Fibroblast of pulmonary artery (primary cell): ENCODE results near the gene SLC28A3.

ENCODE experiments used
- DNase-seq: peaks from one replicate; pipeline ENCODE4 v3.0.0-alpha.2; 2010; ENCODE audit warnings: low read depth
- H3K4me3 ChIP-seq: replicated peaks from 2 replicates; pipeline ENCODE4 v1.5.1; 2011; ENCODE audit warnings: low read depth, mild to moderate bottlenecking, control low read depth, low read length, moderate library complexity
- TF ChIP-seq, protein P1 (sequence below): IDR thresholded peaks from 2 replicates; pipeline ENCODE4 v1.5.1; 2011; ENCODE audit warnings: mild to moderate bottlenecking, control low read depth, low read length, inconsistent platforms; ENCODE audit errors: missing control alignments

Gene SLC28A3

DNA sequence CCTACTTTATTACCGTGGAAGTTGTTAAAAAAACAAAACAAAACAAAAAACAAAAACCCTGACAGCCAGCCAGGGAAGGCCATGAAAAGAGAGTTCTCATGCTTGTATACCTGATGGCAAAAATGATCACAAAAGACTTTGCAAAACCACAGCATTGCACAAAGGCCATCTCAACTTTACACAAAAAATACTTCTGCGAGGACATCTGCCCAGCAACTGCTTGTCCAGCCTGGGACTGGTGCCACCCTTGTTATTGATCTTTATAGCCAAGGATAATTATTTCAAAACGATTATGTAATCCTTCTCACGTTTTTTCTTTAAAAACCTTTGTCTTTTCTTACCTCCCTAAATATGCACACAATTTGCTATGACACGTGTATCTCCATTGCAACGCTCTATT is 42.2 kb upstream of the SLC28A3 start:
- DNase-seq: no peak
- no peak overlapping the region for H3K4me3 ChIP-seq
- TF ChIP-seq, protein P1, sequence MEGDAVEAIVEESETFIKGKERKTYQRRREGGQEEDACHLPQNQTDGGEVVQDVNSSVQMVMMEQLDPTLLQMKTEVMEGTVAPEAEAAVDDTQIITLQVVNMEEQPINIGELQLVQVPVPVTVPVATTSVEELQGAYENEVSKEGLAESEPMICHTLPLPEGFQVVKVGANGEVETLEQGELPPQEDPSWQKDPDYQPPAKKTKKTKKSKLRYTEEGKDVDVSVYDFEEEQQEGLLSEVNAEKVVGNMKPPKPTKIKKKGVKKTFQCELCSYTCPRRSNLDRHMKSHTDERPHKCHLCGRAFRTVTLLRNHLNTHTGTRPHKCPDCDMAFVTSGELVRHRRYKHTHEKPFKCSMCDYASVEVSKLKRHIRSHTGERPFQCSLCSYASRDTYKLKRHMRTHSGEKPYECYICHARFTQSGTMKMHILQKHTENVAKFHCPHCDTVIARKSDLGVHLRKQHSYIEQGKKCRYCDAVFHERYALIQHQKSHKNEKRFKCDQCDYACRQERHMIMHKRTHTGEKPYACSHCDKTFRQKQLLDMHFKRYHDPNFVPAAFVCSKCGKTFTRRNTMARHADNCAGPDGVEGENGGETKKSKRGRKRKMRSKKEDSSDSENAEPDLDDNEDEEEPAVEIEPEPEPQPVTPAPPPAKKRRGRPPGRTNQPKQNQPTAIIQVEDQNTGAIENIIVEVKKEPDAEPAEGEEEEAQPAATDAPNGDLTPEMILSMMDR: no peak

- H3K4me3 ChIP-seq: no peak overlapping the region
- TF ChIP-seq, protein P1: no peak
- no peak for DNase-seq
Measured at GRCh38 chr9:84381508-84381907, 41.0 kb upstream of the SLC28A3 start.

DNA sequence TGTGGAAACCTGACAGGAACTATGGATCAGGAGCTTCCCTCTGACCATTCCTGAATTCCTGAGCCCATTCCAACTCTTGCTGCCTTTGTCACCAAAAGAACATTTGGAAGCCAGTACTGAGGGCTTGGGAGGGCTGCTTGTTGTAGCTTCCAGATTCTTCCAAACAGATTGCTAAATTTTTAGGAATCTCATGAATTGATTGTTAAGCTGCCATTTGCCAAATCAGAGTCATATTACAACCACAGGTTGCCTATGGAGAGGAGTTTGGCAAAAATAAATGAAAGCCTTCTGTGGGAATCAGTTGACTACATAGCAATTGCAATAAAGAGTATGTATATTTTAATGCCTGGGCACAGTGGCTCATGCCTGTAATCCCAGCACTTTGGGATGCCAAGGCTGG is 39.2 kb upstream of the SLC28A3 start:
- H3K4me3 ChIP-seq: no peak overlapping the region
- DNase-seq: peak; percentile 64
- TF ChIP-seq, protein P1: no peak

DNA sequence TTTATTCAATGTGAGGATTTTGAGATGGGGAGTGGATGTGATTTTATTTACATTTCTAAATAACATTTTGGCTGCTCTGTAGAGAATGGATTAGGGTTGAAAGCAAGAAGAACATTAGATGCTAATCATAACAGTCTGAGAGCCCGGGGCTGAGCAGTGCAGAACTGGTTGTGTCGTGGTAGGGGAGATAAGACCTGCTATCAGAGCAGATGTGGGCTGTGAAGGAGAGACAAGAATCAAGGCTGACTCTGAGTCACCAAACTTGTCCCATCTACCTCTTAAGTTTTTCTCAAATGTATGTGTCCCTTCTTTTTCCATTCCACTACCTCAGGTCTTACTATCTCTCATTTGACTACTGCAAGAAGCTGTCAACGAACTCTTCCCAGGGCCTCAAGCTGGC is 35.4 kb upstream of the SLC28A3 start:
- TF ChIP-seq, protein P1: no peak
- DNase-seq: no peak
- H3K4me3 ChIP-seq: no peak overlapping the region

DNA sequence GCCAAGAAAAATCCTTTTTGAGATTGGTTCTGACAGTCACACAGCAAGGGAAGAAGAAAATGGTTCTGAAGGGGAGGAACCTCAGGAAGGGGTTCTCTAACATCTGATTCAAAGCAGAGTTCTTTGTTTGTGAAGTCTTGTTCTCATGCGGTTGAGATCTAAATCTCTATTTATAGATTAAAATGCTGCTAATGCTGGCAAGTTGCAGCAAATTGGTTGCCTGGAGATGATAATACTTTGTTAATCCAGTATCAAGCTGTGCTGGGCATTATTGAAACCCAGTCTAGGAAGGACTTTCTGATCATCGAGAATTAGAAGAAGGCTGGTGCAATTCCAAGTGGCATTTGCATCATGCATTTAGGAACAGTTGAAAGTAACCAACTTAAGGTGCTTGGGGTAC is 34.0 kb upstream of the SLC28A3 start:
- TF ChIP-seq, protein P1: no peak
- H3K4me3 ChIP-seq: no peak overlapping the region
- peak; percentile 29 for DNase-seq

DNA sequence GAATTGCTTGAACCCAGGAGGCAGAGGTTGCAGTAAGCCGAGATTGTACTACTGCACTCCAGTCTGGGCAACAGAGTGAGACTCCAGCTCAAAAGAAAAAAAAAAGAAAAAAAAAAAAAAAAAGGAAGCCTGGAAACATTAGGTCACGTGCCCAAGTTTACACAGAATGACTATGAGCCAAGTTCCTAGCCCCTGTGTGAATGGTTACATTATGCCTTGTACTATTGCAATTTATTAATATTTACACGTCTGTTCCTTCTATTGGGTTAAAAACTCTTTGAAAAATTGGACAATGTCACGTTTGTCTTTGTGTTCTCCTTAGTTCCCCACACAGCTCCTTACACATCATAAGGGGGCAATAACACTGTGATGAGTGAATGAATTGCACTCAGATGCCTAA is 33.5 kb upstream of the SLC28A3 start:
- DNase-seq: no peak
- TF ChIP-seq, protein P1: no peak
- no peak overlapping the region for H3K4me3 ChIP-seq

GRCh38 chr9:84371737-84372136 is 31.2 kb upstream of the SLC28A3 start:
- TF ChIP-seq, protein P1: no peak
- peak; percentile 99 for DNase-seq
- no peak overlapping the region for H3K4me3 ChIP-seq
